Ovary (tissue), 3 donors: Measurements from ENCODE around the gene SSUH2.

ENCODE experiments used
- CTCF ChIP-seq, 3 donors: fragments of 450-650 bp in 2 of 3; fragments of 200-600 bp in 1 of 3; IDR thresholded peaks; one replicate each; pipeline versions ENCODE4 v1.5.1 to v1.8.0; 2016 to 2022; ENCODE audit warnings: antibody characterized with exemption in 3 of 3, mild to moderate bottlenecking in 1 of 3
- EP300 ChIP-seq: sonication (generic); formaldehyde crosslinking; IDR thresholded peaks from one replicate; pipeline ENCODE4 v1.6.1; 2017; ENCODE audit warnings: antibody characterized with exemption
- POLR2A ChIP-seq: fragments of 450-650 bp; IDR thresholded peaks from one replicate; pipeline ENCODE4 v1.6.1; 2017; ENCODE audit warnings: antibody characterized with exemption, mild to moderate bottlenecking, moderate library complexity
- donor health status: DM: no; HTN: no; CAD: no.

DNA sequence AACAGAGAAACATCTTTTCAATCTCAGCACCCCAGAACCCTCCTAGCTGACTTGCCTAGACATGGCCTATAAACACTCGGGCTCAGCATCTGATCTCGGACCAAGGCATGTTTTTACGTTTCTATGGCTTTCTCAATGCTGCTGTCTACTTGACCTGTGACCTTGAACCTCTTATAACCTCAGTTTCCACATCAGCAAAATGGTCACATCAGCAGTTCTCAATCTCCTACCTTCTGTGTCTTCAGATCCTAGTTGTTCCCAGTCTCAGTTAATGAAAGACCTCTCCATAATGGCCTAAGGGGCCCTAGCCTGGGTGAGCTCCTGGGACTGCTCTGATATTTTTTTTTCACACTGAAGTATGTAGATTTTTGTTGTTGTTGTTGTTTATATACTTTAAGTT is 39.6 kb downstream of the SSUH2 start:
- TF ChIP-seq CTCF (IDR thresholded peaks at IDR 0.05), result no peak
- no peak for TF ChIP-seq POLR2A
- TF ChIP-seq EP300, result no peak
